Lung (tissue), 16 donors: Measurements from ENCODE around the gene CDC42BPA. TPM values are rescaled to one million over a fixed set of nuclear protein-coding genes. Genes with fewer than 3 reads are reported as not detected.

Experiments used
- ATAC-seq: fragments of 200-7000 bp; cut with Tn5 transposase; one replicate; pipeline ENCODE4 v1.9.1; 2020; ENCODE audit warnings: moderate number of reproducible peaks; ENCODE audit not compliant: insufficient read depth, low FRiP score
- DNase-seq, 3 donors: peaks; one replicate each; pipeline ENCODE4 v3.0.0-alpha.2; 2013 to 2017
- H3K27ac ChIP-seq, 2 donors: one replicate each; pipeline ENCODE4 v1.5.1; 2013; ENCODE audit warnings: mild to moderate bottlenecking in 2 of 2, moderate library complexity in 2 of 2, control low read depth in 1 of 2, inconsistent platforms in 1 of 2, low read depth in 1 of 2, low read length in 1 of 2
- H3K27me3 ChIP-seq, 3 donors: one replicate each; pipeline ENCODE4 v1.5.1; 2013; ENCODE audit warnings: low read length in 2 of 3; ENCODE audit not compliant: control insufficient read depth in 3 of 3, insufficient read depth in 3 of 3
- H3K36me3 ChIP-seq, 4 donors: one replicate each; pipeline ENCODE4 v1.5.1; 2013; ENCODE audit warnings: low read length in 4 of 4, mild to moderate bottlenecking in 1 of 4, moderate library complexity in 1 of 4; ENCODE audit not compliant: control insufficient read depth in 4 of 4, insufficient read depth in 4 of 4
- H3K4me1 ChIP-seq, 5 donors: one replicate each; pipeline ENCODE4 v1.5.1; 2013; ENCODE audit warnings: low read length in 5 of 5, mild to moderate bottlenecking in 2 of 5, moderate library complexity in 1 of 5; ENCODE audit not compliant: control insufficient read depth in 5 of 5, insufficient read depth in 5 of 5
- H3K4me3 ChIP-seq: one replicate; pipeline ENCODE4 v1.5.1; 2013; ENCODE audit warnings: mild to moderate bottlenecking, control low read depth, moderate library complexity
- H3K9ac ChIP-seq, 2 donors: one replicate each; pipeline ENCODE4 v1.5.1; 2013; ENCODE audit warnings: low read length in 2 of 2, control low read depth in 1 of 2; ENCODE audit not compliant: insufficient read depth in 1 of 2
- H3K9me3 ChIP-seq, 4 donors: one replicate each; pipeline ENCODE4 v1.5.1; 2013; ENCODE audit warnings: low read length in 3 of 4, mild to moderate bottlenecking in 1 of 4, moderate library complexity in 1 of 4; ENCODE audit not compliant: control insufficient read depth in 4 of 4, insufficient read depth in 3 of 4
- CTCF ChIP-seq: IDR thresholded peaks from 2 replicates; pipeline ENCODE4 v1.5.1; 2012; ENCODE audit warnings: mild to moderate bottlenecking; ENCODE audit errors: control extremely low read depth, extremely low read depth
- WGBS, 2 donors: extraction: QIAGEN DNeasy Blood & Tissue Kit; methylation state at CpG; one replicate each; pipeline ENCODE4 v1.1.7; 2013; 5-methylcytosine and 5-hydroxymethylcytosine counted together
- long read RNA-seq, 5 donors: transcript quantifications; one replicate each; lab custom pipeline, GENCODE V29; 2026
- polyA plus RNA-seq, 2 donors: library from polyadenylated mRNA; stranded (reverse); fragments of 200-250 nt; gene quantifications; one replicate each; pipeline ENCODE4 v1.2.1, GENCODE V29; 2013
- total RNA-seq, 2 donors: library from RNA; depleted of rRNA in 1 of 2; stranded (reverse); fragments of >200 nt in 1 of 2; gene quantifications; one replicate each; pipeline ENCODE4 v1.2.1, GENCODE V29; 2014 to 2021
- donor health status: control.
- donor health status: control.
- donor health status: Bipolar disorder and iron deficiency.
- donor health status: healthy.
- donor health status: DM: yes; HTN: yes; CAD: no.

The CDC42BPA gene, protein sequence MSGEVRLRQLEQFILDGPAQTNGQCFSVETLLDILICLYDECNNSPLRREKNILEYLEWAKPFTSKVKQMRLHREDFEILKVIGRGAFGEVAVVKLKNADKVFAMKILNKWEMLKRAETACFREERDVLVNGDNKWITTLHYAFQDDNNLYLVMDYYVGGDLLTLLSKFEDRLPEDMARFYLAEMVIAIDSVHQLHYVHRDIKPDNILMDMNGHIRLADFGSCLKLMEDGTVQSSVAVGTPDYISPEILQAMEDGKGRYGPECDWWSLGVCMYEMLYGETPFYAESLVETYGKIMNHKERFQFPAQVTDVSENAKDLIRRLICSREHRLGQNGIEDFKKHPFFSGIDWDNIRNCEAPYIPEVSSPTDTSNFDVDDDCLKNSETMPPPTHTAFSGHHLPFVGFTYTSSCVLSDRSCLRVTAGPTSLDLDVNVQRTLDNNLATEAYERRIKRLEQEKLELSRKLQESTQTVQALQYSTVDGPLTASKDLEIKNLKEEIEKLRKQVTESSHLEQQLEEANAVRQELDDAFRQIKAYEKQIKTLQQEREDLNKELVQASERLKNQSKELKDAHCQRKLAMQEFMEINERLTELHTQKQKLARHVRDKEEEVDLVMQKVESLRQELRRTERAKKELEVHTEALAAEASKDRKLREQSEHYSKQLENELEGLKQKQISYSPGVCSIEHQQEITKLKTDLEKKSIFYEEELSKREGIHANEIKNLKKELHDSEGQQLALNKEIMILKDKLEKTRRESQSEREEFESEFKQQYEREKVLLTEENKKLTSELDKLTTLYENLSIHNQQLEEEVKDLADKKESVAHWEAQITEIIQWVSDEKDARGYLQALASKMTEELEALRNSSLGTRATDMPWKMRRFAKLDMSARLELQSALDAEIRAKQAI (N-terminal part only)
- total RNA-seq (10 to 100 TPM; 32.7 to 97.4 TPM), polyA plus RNA-seq (1 to 10 TPM; 6.4 to 7.7 TPM)
- long read RNA-seq, donor 1, partial matches to known transcripts = 0 of 1 reads
- long read RNA-seq, donor 1, other reads (novel, unspliced or antisense) = 0 of 1 reads
- long read RNA-seq, donor 2 = 0 reads
- long read RNA-seq, donor 3 = 0 reads
- long read RNA-seq, donor 4 = 0 reads
- long read RNA-seq, donor 5, partial matches to known transcripts = 5 of 8 reads
- long read RNA-seq, donor 5, other reads (novel, unspliced or antisense) = 0 of 8 reads

DNA sequence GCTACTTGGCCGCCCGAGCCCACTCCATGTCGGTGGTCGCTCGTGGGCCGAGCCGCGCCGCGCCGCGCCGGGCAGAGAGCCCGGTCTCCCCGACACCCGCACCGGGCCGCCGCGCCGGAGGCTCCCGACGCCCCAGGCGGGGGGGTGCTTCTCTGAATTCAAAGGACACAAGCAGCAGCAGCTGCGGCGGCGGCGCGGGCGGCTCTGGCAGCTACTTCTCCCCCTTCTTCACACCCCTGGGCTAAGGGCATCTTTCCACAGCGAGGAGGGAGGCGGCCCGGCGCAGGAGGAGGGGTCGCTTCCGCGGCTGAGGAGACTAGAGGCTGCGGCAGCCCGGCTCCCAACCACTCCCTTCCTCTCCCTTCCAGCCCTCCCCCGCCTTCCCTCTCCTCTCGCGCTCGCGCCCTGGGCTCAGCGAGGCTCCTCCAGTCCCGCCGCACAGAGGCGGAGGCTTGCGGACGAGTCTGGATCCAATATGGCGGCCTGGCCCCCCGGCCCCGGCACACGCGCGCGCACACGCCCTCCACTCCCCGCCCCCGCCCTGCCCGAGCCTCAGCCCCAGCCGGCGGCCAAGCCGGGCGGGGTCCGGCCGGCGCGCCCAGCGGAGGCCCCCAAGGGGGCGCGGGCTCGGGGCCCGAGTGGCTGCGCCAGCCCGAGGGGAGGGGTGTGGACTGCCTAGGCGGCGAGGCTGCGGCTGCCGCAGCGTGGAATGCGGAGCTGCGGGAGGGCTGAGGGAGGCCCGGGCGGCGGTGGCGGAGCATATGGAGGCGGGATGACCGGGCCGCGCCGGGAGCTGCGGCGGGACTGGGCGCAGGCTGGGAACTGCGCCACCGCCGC lies at the start of gene CDC42BPA:
TSS of gene CDC42BPA (minus strand) at position 477 of the 837 bp plus-strand sequence. CDS start 1,310 bp downstream, outside the sequence.
- ATAC-seq (peak; percentile 87), DNase-seq (peak; percentile 95 to 96 (median 95))
- peak within 1 kb of the TSS; percentile 70 to 77 for H3K9ac ChIP-seq
- no peaks in the 10 kb centered on the region for H3K36me3 ChIP-seq
- WGBS, 2 donors = 0 to 1% methylated on average over 56 to 98 of the region's 98 CpGs
- peak within 1 kb of the TSS; percentile 72 for H3K4me3 ChIP-seq
- TF ChIP-seq CTCF = no peak
- H3K27me3 ChIP-seq = no peaks in the 10 kb centered on the region
- H3K9me3 ChIP-seq = no peaks in the 10 kb centered on the region
- peak within 1 kb of the TSS; percentile 97 to 99 for H3K27ac ChIP-seq
- peaks cover 0 to 16% (median 4%) of the 10 kb centered on the region in 5 donors for H3K4me1 ChIP-seq

DNA sequence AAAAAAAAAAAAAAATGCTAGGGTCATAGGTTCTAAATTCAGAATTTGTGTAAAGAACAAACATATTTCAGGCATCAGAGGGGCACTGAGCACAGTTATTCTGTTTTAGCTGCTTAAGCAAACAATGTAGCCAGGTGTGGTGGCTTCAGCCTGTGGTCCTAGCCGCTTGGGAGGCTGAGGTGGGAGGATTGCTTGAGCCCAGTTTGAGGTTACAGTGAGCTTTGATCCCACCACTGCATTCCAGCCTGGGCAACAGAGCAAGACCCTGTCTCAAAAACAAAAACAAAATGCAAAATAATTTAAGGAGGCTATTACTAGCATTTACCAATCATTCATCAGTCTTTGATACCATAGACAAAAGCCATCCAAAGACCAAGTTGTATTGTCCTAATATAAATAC lies 49.7 kb upstream of the CDC42BPA start:
- no peak for ATAC-seq
- H3K36me3 ChIP-seq = no peaks in the 10 kb centered on the region
- DNase-seq = no peak
- TF ChIP-seq CTCF = no peak
- no peaks in the 10 kb centered on the region for H3K27me3 ChIP-seq
- no peak overlapping the region for H3K4me3 ChIP-seq
- no peaks in the 10 kb centered on the region for H3K9me3 ChIP-seq
- WGBS, 2 donors = 91 to 93% methylated on average over 1 of the region's 1 CpG
- no peak overlapping the region for H3K27ac ChIP-seq
- no peak overlapping the region for H3K9ac ChIP-seq
- H3K4me1 ChIP-seq = peaks cover 0 to 2% (median 0%) of the 10 kb centered on the region in 5 donors
